PC-3 (cell line): ENCODE measurements around the gene STMND1. TPM values are rescaled to one million over a fixed set of nuclear protein-coding genes. Genes with fewer than 3 reads are reported as not detected.
"Not testable (repeated sequence)": the region's sequence is repeated elsewhere in the genome, so short reads cannot be mapped to it uniquely, and the experiment has no call there.

Experiments used
- ATAC-seq: fragments of 200-7000 bp; cut with Tn5 transposase; 2 replicates; pipeline ENCODE4 v1.9.1; 2020; ENCODE audit warnings: mild to moderate bottlenecking, moderate library complexity
- BruUV-seq: library from RNA; stranded (reverse); fragments of 400-500 nt; replicated peaks from 2 replicates; lab custom pipeline; 2021; lab: Mats Ljungman, UMichigan
- CTCF ChIA-PET: fragments of 300-600 bp; sonication (Branson Sonifier 250); formaldehyde crosslinking; loops from one replicate; lab custom pipeline; 2022; ENCODE audit warnings: antibody characterized with exemption; lab: Charles Lee
- POLR2A ChIA-PET: fragments of 300-600 bp; sonication (Branson Sonifier 250); formaldehyde crosslinking; loops from one replicate; lab custom pipeline; 2022; ENCODE audit warnings: antibody characterized with exemption; ENCODE audit not compliant: unreplicated experiment; lab: Charles Lee
- DNase-seq: peaks from one replicate; pipeline ENCODE4 v3.0.0-alpha.2; 2015
- H2AFZ ChIP-seq: fragments of 300-600 bp; sonication (generic); 2 replicates; pipeline ENCODE4 v1.6.0; 2016; ENCODE audit warnings: antibody characterized with exemption, low read length
- H3F3A ChIP-seq: fragments of 300-600 bp; sonication (generic); one replicate; pipeline ENCODE4 v1.6.0; 2017; ENCODE audit warnings: antibody characterized with exemption, low read length, control low read depth, mild to moderate bottlenecking; ENCODE audit not compliant: unreplicated experiment
- H3K27ac ChIP-seq: fragments of 300-600 bp; sonication (generic); 2 replicates; pipeline ENCODE4 v1.5.1; 2016; ENCODE audit warnings: mild to moderate bottlenecking, low read length
- H3K27me3 ChIP-seq: fragments of 300-600 bp; sonication (generic); 2 replicates; pipeline ENCODE4 v1.6.1; 2016; ENCODE audit warnings: low read length, mixed read lengths
- H3K36me3 ChIP-seq: fragments of 300-600 bp; sonication (generic); 2 replicates; pipeline ENCODE4 v1.6.1; 2016; ENCODE audit warnings: low read depth, mixed run types, low read length, mixed read lengths
- H3K4me1 ChIP-seq: fragments of 300-600 bp; sonication (generic); 2 replicates; pipeline ENCODE4 v1.5.1; 2016; ENCODE audit warnings: low read length; ENCODE audit not compliant: insufficient read depth
- H3K4me2 ChIP-seq: fragments of 300-600 bp; sonication (generic); 2 replicates; pipeline ENCODE4 v1.6.0; 2016; ENCODE audit warnings: low read length
- H3K4me3 ChIP-seq: fragments of 300-600 bp; sonication (generic); 2 replicates; pipeline ENCODE4 v1.5.1; 2016; ENCODE audit warnings: mild to moderate bottlenecking, low read length, mixed read lengths
- H3K79me2 ChIP-seq: fragments of 300-600 bp; sonication (generic); 2 replicates; pipeline ENCODE4 v1.6.1; 2017; ENCODE audit warnings: low read length, mixed read lengths
- H3K9ac ChIP-seq: fragments of 300-600 bp; sonication (generic); 2 replicates; pipeline ENCODE4 v1.6.0; 2016; ENCODE audit warnings: mild to moderate bottlenecking, low read length
- H3K9me2 ChIP-seq: fragments of 300-600 bp; sonication (generic); replicated peaks from 2 replicates; pipeline ENCODE4 v1.6.1; 2016; ENCODE audit warnings: mixed run types, low read length, mixed read lengths
- H3K9me3 ChIP-seq: fragments of 300-600 bp; sonication (generic); 2 replicates; pipeline ENCODE4 v1.6.1; 2016; ENCODE audit warnings: low read length, mixed read lengths
- H4K20me1 ChIP-seq: fragments of 300-600 bp; sonication (generic); 2 replicates; pipeline ENCODE4 v1.6.1; 2016; ENCODE audit warnings: low read length, mixed read lengths
- CTCF ChIP-seq: fragments of 300-600 bp; sonication (generic); conservative IDR thresholded peaks from 2 replicates; pipeline ENCODE4 v1.5.1; 2017; ENCODE audit warnings: antibody characterized with exemption, low read depth, mild to moderate bottlenecking, low read length
- EZH2 ChIP-seq: fragments of 300-600 bp; sonication (generic); IDR thresholded peaks from one replicate; pipeline ENCODE4 v1.6.1; 2017; ENCODE audit warnings: antibody characterized with exemption, mild to moderate bottlenecking, low read length; ENCODE audit not compliant: unreplicated experiment
- EZH2phosphoT487 ChIP-seq: fragments of 300-600 bp; sonication (generic); IDR thresholded peaks from 2 replicates; pipeline ENCODE4 v1.6.1; 2018; ENCODE audit warnings: mild to moderate bottlenecking, antibody characterized with exemption, low read length, borderline replicate concordance
- intact Hi-C: fragments of 100-400 bp; cut with micrococcal nuclease; formaldehyde crosslinking; loops from 2 replicates; pipeline ENCODE4 v1.9.0; 2023
- total RNA-seq: library from RNA; depleted of rRNA; stranded (reverse); fragments of >200 nt; gene quantifications from 2 replicates; pipeline ENCODE4 v1.2.3, GENCODE V29; 2014

Gene STMND1
- total RNA-seq, 1 experiment from 2014 or later = not detected

DNA sequence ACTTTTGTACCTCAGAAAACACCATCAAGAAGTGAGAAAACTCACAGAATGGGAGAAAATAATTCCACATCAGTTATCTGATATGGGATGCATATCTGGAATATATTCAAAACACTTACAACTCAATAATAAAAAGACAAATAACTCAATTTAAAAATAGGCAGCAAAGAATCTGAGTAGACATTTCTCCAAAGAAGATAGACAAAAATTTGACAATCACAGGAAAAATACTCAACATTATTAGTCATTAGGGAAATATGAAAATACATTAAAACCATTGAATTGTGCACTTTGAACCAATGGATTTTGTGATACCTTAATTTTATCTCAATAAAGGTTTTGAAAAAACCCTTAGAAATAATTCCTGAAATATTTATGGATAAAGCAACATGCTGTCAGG, 36.9 kb upstream of the STMND1 start:
- intact Hi-C loops = no loop called here
- no peak overlapping the region for H2AFZ ChIP-seq
- no peak for ATAC-seq
- no TSS peak for BruUV-seq
- H3K36me3 ChIP-seq = no peaks in the 10 kb centered on the region
- ChIA-PET CTCF (no interaction called here), POLR2A (no interaction called here)
- H4K20me1 ChIP-seq = no peaks in the 10 kb centered on the region
- no peak overlapping the region for H3K9ac ChIP-seq
- H3K4me1 ChIP-seq = no peaks in the 10 kb centered on the region
- no peaks in the 10 kb centered on the region for H3K79me2 ChIP-seq
- no peak overlapping the region for H3K4me2 ChIP-seq
- no peak overlapping the region for H3K4me3 ChIP-seq
- H3K9me3 ChIP-seq = no peaks in the 10 kb centered on the region
- 0 out of 2 replicates have a peak, but pooled peaks cover 5% of the 10 kb centered on the region for H3K9me2 ChIP-seq
- H3K27ac ChIP-seq = no peak overlapping the region
- peak; percentile 7 for DNase-seq
- H3K27me3 ChIP-seq = no peaks in the 10 kb centered on the region
- TF ChIP-seq EZH2phosphoT487 (no peak), CTCF (no peak), EZH2 (no peak)
- H3F3A ChIP-seq = no peaks in the 10 kb centered on the region

GRCh38 chr6:17066610-17067009, 35.2 kb upstream of the STMND1 start:
- Histone ChIP-seq H3K9me3 (no peaks in the 10 kb centered on the region), H3K9ac (no peak overlapping the region), H3K4me2 (no peak overlapping the region), H3K79me2 (no peaks in the 10 kb centered on the region), H2AFZ (no peak overlapping the region), H3K4me1 (no peaks in the 10 kb centered on the region), H4K20me1 (no peaks in the 10 kb centered on the region), H3K27me3 (no peaks in the 10 kb centered on the region), H3K4me3 (no peak overlapping the region), H3K27ac (no peak overlapping the region), H3K36me3 (no peaks in the 10 kb centered on the region), H3K9me2 (0 out of 2 replicates have a peak, but pooled peaks cover 5% of the 10 kb centered on the region), H3F3A (no peaks in the 10 kb centered on the region)
- ChIA-PET CTCF (no interaction called here), POLR2A (no interaction called here)
- intact Hi-C loops = no loop called here
- DNase-seq = no peak
- no peak for ATAC-seq
- BruUV-seq = no TSS peak
- TF ChIP-seq EZH2phosphoT487 = no peak
- no peak for TF ChIP-seq CTCF
- no peak for TF ChIP-seq EZH2

DNA sequence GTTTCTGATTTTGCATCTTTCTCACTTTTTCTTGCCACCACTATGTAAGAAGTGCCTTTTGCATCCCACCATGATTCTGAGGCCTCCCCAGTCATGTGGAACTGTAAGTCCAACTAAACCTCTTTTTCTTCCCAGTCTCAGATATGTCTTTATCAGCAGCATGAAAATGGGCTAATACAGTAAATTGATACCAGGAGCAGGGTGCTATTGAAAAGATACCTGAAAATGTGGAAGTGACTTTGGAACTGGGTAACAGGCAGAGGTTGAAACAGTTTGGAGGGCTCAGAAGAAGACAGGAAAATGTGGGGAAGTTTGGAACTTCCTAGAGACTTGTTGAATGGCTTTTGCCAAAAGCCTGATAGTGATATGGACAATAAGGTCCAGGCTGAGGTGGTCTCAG, 32.9 kb upstream of the STMND1 start:
- H3K27me3 ChIP-seq, H3K27ac ChIP-seq, H3K9me3 ChIP-seq, H3K4me2 ChIP-seq, H3K9ac ChIP-seq, CTCF ChIA-PET, DNase-seq, POLR2A ChIA-PET, H3K79me2 ChIP-seq, H3K4me1 ChIP-seq, H3K36me3 ChIP-seq, H2AFZ ChIP-seq, BruUV-seq, ATAC-seq, H4K20me1 ChIP-seq, H3K9me2 ChIP-seq, H3F3A ChIP-seq, H3K4me3 ChIP-seq, intact Hi-C loops: not testable (repeated sequence)

DNA sequence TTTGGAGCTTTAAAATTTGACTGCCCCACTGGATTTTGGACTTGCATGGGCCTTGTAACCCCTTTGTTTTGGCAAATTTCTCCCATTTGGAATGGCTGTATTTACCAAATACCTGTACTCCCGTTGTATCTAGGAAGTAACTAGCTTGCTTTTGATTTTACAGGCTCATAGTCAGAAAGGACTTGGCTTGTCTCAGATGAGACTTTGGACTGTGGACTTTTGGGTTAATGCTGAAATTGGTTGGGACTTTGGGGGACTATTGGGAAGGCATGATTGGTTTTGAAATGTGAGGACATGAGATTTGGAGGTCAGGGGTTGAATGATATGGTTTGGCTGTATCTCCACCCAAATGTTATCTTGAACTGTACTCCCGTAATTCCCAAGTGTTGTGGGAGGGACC, 31.4 kb upstream of the STMND1 start:
- POLR2A ChIA-PET, ATAC-seq, H3K27me3 ChIP-seq, H3K79me2 ChIP-seq, H2AFZ ChIP-seq, BruUV-seq, H3K9ac ChIP-seq, H3K9me3 ChIP-seq, DNase-seq, intact Hi-C loops, H3K4me1 ChIP-seq, H3K27ac ChIP-seq, H3K4me3 ChIP-seq, H3F3A ChIP-seq, CTCF ChIA-PET, H3K36me3 ChIP-seq, H4K20me1 ChIP-seq, H3K4me2 ChIP-seq, H3K9me2 ChIP-seq: not testable (repeated sequence)

GRCh38 chr6:17073596-17073995, 28.3 kb upstream of the STMND1 start:
- DNase-seq, ATAC-seq, H3K79me2 ChIP-seq, H2AFZ ChIP-seq, H3K36me3 ChIP-seq, H3K9ac ChIP-seq, BruUV-seq, H3K9me2 ChIP-seq, H3K4me3 ChIP-seq, H3F3A ChIP-seq, H3K4me2 ChIP-seq, H3K27me3 ChIP-seq, H3K4me1 ChIP-seq, H3K9me3 ChIP-seq, H3K27ac ChIP-seq, H4K20me1 ChIP-seq, CTCF ChIA-PET, intact Hi-C loops: not testable (repeated sequence)
- POLR2A ChIA-PET = interaction anchor here (0.6 kb wide), 1 partner anchor 18 kb away, joined by 3 read pairs; no protein-coding TSS in a partner anchor
